ENCODE measurements around the gene HEBP1.

Gene HEBP1

GRCh38 chr12:12946686-12947355 lies 53.2 kb downstream of the HEBP1 start:
- TF ChIP-seq CTCF (IDR thresholded peaks at IDR 0.05; ENCODE audit: insufficient read depth, low read length, poor library complexity, severe bottlenecking): no peak
- Histone ChIP-seq H3K4me3 (replicated peaks; ENCODE audit: low read depth, low read length) (no peak overlapping the region), H3K36me3 (ENCODE audit: control insufficient read depth, insufficient read depth, low read length) (no peaks in the 10 kb centered on the region), H3K27me3 (replicated peaks; ENCODE audit: control insufficient read depth, insufficient read depth, low read length) (no peaks in the 10 kb centered on the region)
- no peak for DNase-seq (ENCODE audit: extremely low read depth, insufficient read length)

GRCh38 chr12:12945591-12945990 lies 54.5 kb downstream of the HEBP1 start:
- no peak for TF ChIP-seq CTCF (IDR thresholded peaks at IDR 0.05; ENCODE audit: insufficient read depth, low read length, poor library complexity, severe bottlenecking)
- DNase-seq (ENCODE audit: extremely low read depth, insufficient read length): no peak
- Histone ChIP-seq H3K27me3 (replicated peaks; ENCODE audit: control insufficient read depth, insufficient read depth, low read length) (no peaks in the 10 kb centered on the region), H3K4me3 (replicated peaks; ENCODE audit: low read depth, low read length) (no peak overlapping the region), H3K36me3 (ENCODE audit: control insufficient read depth, insufficient read depth, low read length) (no peaks in the 10 kb centered on the region)

- Histone ChIP-seq H3K27me3 (replicated peaks; ENCODE audit: control insufficient read depth, insufficient read depth, low read length) (no peaks in the 10 kb centered on the region), H3K36me3 (ENCODE audit: control insufficient read depth, insufficient read depth, low read length) (no peaks in the 10 kb centered on the region), H3K4me3 (replicated peaks; ENCODE audit: low read depth, low read length) (no peak overlapping the region)
- TF ChIP-seq CTCF (IDR thresholded peaks at IDR 0.05; ENCODE audit: insufficient read depth, low read length, poor library complexity, severe bottlenecking): no peak
- DNase-seq (ENCODE audit: extremely low read depth, insufficient read length): no peak
Measured at GRCh38 chr12:12943586-12944260, 56.3 kb downstream of the HEBP1 start.

- no peaks in the 10 kb centered on the region for H3K27me3 ChIP-seq (replicated peaks; ENCODE audit: control insufficient read depth, insufficient read depth, low read length)
- DNase-seq (ENCODE audit: extremely low read depth, insufficient read length): no peak
- no peaks in the 10 kb centered on the region for H3K36me3 ChIP-seq (ENCODE audit: control insufficient read depth, insufficient read depth, low read length)
- no peak for TF ChIP-seq CTCF (IDR thresholded peaks at IDR 0.05; ENCODE audit: insufficient read depth, low read length, poor library complexity, severe bottlenecking)
- H3K4me3 ChIP-seq (replicated peaks; ENCODE audit: low read depth, low read length): no peak overlapping the region
Measured at GRCh38 chr12:12941450-12942350, 58.4 kb downstream of the HEBP1 start.

GRCh38 chr12:12939888-12940287 lies 60.2 kb downstream of the HEBP1 start:
- H3K36me3 ChIP-seq (ENCODE audit: control insufficient read depth, insufficient read depth, low read length): no peaks in the 10 kb centered on the region
- DNase-seq (ENCODE audit: extremely low read depth, insufficient read length): no peak
- TF ChIP-seq CTCF (IDR thresholded peaks at IDR 0.05; ENCODE audit: insufficient read depth, low read length, poor library complexity, severe bottlenecking): no peak
- no peak overlapping the region for H3K4me3 ChIP-seq (replicated peaks; ENCODE audit: low read depth, low read length)
- no peaks in the 10 kb centered on the region for H3K27me3 ChIP-seq (replicated peaks; ENCODE audit: control insufficient read depth, insufficient read depth, low read length)

Data from GM06990 (cell line).